ENCODE data around the gene IFT122. TPM values are rescaled to one million over a fixed set of nuclear protein-coding genes. Genes with fewer than 3 reads are reported as not detected.

The IFT122 gene
- total and polyA plus RNA-seq, 2 experiments from 2014 or later, result 10.2 to 38.8 TPM

DNA sequence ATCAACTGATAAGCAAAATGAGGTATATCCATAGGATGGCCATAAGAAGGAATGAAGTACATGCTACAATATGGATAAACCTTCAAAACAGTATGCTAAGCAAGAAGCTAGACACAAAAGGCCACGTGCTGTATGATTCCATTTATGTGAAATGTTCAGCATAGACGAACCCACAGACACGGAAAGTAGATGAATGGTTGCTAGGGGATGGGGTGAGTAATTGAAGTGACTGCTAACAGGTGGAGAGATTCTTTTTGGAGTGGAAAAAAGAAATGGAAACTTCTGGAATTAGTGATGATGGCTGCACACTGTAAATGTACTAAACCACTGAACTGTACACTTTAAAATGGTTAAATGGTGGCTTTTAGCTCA lies 11.0 kb upstream of the IFT122 start (continued):
- TF ChIP-seq, protein P1, sequence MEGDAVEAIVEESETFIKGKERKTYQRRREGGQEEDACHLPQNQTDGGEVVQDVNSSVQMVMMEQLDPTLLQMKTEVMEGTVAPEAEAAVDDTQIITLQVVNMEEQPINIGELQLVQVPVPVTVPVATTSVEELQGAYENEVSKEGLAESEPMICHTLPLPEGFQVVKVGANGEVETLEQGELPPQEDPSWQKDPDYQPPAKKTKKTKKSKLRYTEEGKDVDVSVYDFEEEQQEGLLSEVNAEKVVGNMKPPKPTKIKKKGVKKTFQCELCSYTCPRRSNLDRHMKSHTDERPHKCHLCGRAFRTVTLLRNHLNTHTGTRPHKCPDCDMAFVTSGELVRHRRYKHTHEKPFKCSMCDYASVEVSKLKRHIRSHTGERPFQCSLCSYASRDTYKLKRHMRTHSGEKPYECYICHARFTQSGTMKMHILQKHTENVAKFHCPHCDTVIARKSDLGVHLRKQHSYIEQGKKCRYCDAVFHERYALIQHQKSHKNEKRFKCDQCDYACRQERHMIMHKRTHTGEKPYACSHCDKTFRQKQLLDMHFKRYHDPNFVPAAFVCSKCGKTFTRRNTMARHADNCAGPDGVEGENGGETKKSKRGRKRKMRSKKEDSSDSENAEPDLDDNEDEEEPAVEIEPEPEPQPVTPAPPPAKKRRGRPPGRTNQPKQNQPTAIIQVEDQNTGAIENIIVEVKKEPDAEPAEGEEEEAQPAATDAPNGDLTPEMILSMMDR (conservative IDR thresholded peaks at IDR 0.05; ENCODE audit: low read depth in 2 of 2), result no peak
- TF ChIP-seq NANOG (IDR thresholded peaks at IDR 0.05; ENCODE audit: borderline replicate concordance) (no peak), ZNF331 (CRISPR knock-in tag; IDR thresholded peaks at IDR 0.05; ENCODE audit: low read depth) (no peak), ZNF114 (CRISPR knock-in tag; IDR thresholded peaks at IDR 0.05) (no peak), POLR2AphosphoS5 (IDR thresholded peaks at IDR 0.05; ENCODE audit: low read depth) (no peak), EZH2phosphoT487 (IDR thresholded peaks at IDR 0.05; ENCODE audit: unreplicated experiment) (no peak), STAT1 (IDR thresholded peaks at IDR 0.05; ENCODE audit: unreplicated experiment) (no peak), CREB1 (CRISPR knock-in tag; IDR thresholded peaks at IDR 0.05; ENCODE audit: low read depth) (no peak)
- TF ChIP-seq, protein P2, sequence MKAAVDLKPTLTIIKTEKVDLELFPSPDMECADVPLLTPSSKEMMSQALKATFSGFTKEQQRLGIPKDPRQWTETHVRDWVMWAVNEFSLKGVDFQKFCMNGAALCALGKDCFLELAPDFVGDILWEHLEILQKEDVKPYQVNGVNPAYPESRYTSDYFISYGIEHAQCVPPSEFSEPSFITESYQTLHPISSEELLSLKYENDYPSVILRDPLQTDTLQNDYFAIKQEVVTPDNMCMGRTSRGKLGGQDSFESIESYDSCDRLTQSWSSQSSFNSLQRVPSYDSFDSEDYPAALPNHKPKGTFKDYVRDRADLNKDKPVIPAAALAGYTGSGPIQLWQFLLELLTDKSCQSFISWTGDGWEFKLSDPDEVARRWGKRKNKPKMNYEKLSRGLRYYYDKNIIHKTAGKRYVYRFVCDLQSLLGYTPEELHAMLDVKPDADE (IDR thresholded peaks at IDR 0.05), result no peak

DNA sequence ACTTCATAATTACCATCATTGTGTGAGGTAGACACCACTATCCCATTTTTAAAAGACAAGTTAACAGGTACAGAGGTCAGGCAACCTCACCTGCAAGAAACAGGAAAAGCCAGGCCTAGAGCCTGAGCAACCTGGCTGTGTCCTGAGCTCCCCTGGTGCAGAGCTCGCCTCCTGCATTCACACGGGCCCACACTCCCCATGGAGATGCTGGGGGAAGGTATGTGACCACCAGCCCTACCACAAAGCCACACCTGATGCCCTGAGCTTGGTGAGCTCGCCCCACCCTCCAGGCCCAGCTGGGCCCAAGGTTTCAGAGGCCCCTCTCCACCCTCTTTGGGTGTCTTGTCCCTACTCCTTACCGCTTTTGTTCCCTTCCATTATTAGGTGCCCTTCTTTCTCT lies 10.4 kb upstream of the IFT122 start:
- peaks cover 34% of the 10 kb centered on the region for H3K4me1 ChIP-seq (ENCODE audit: insufficient read depth)
- peaks cover 11% of the 10 kb centered on the region for H3K27me3 ChIP-seq (ENCODE audit: insufficient read depth)
- peaks cover 10% of the 10 kb centered on the region; the same call in 1 of the 2 replicates for H3F3A ChIP-seq (replicated peaks; ENCODE audit: low read depth)
- peaks cover 40% of the 10 kb centered on the region for H3K4me1 Mint-ChIP-seq
- peak overlapping the region; percentile 76 for H3K27ac ChIP-seq (ENCODE audit: low read depth)
- H3K36me3 Mint-ChIP-seq (ENCODE audit: low read depth), result peaks cover 38% of the 10 kb centered on the region
- H3K36me3 ChIP-seq (ENCODE audit: insufficient read depth), result peaks cover 29% of the 10 kb centered on the region
- DNase-seq (ENCODE audit: low spot score) (peak; percentile 63), ATAC-seq (peak; percentile 80)
- H3K27me3 Mint-ChIP-seq (ENCODE audit: insufficient read depth, low read depth, poor library complexity), result peaks cover 18% of the 10 kb centered on the region
- H3K4me2 ChIP-seq, result 0 out of 2 replicates have a peak overlapping the region, but pooled peaks have one; percentile 66
- peak overlapping the region; percentile 92 for H3K27ac Mint-ChIP-seq
- no peaks in the 10 kb centered on the region for H4K20me1 ChIP-seq (replicated peaks; ENCODE audit: insufficient read depth)
- H3K9me3 Mint-ChIP-seq, result no peaks in the 10 kb centered on the region
- no peak overlapping the region for H3K4me3 ChIP-seq
- no peak overlapping the region for H2AFZ ChIP-seq
- peak overlapping the region; percentile 25; the same call in 1 of the 3 replicates for H3K4me3 Mint-ChIP-seq
- H3K9me2 ChIP-seq (ENCODE audit: insufficient read depth), result 0 out of 2 replicates have a peak, but pooled peaks cover 3% of the 10 kb centered on the region
- no peaks in the 10 kb centered on the region for H3K79me2 ChIP-seq (replicated peaks; ENCODE audit: insufficient read depth)
- TF ChIP-seq, protein P2 (IDR thresholded peaks at IDR 0.05), result no peak
- TF ChIP-seq, protein P1 (conservative IDR thresholded peaks at IDR 0.05; ENCODE audit: low read depth in 2 of 2), result no peak
- TF ChIP-seq POLR2AphosphoS5 (IDR thresholded peaks at IDR 0.05; ENCODE audit: low read depth), result no peak
- no peak for TF ChIP-seq CREB1 (CRISPR knock-in tag; IDR thresholded peaks at IDR 0.05; ENCODE audit: low read depth)
- TF ChIP-seq EZH2 (IDR thresholded peaks at IDR 0.05; ENCODE audit: low read depth, unreplicated experiment), result no peak
- TF ChIP-seq, protein P3, sequence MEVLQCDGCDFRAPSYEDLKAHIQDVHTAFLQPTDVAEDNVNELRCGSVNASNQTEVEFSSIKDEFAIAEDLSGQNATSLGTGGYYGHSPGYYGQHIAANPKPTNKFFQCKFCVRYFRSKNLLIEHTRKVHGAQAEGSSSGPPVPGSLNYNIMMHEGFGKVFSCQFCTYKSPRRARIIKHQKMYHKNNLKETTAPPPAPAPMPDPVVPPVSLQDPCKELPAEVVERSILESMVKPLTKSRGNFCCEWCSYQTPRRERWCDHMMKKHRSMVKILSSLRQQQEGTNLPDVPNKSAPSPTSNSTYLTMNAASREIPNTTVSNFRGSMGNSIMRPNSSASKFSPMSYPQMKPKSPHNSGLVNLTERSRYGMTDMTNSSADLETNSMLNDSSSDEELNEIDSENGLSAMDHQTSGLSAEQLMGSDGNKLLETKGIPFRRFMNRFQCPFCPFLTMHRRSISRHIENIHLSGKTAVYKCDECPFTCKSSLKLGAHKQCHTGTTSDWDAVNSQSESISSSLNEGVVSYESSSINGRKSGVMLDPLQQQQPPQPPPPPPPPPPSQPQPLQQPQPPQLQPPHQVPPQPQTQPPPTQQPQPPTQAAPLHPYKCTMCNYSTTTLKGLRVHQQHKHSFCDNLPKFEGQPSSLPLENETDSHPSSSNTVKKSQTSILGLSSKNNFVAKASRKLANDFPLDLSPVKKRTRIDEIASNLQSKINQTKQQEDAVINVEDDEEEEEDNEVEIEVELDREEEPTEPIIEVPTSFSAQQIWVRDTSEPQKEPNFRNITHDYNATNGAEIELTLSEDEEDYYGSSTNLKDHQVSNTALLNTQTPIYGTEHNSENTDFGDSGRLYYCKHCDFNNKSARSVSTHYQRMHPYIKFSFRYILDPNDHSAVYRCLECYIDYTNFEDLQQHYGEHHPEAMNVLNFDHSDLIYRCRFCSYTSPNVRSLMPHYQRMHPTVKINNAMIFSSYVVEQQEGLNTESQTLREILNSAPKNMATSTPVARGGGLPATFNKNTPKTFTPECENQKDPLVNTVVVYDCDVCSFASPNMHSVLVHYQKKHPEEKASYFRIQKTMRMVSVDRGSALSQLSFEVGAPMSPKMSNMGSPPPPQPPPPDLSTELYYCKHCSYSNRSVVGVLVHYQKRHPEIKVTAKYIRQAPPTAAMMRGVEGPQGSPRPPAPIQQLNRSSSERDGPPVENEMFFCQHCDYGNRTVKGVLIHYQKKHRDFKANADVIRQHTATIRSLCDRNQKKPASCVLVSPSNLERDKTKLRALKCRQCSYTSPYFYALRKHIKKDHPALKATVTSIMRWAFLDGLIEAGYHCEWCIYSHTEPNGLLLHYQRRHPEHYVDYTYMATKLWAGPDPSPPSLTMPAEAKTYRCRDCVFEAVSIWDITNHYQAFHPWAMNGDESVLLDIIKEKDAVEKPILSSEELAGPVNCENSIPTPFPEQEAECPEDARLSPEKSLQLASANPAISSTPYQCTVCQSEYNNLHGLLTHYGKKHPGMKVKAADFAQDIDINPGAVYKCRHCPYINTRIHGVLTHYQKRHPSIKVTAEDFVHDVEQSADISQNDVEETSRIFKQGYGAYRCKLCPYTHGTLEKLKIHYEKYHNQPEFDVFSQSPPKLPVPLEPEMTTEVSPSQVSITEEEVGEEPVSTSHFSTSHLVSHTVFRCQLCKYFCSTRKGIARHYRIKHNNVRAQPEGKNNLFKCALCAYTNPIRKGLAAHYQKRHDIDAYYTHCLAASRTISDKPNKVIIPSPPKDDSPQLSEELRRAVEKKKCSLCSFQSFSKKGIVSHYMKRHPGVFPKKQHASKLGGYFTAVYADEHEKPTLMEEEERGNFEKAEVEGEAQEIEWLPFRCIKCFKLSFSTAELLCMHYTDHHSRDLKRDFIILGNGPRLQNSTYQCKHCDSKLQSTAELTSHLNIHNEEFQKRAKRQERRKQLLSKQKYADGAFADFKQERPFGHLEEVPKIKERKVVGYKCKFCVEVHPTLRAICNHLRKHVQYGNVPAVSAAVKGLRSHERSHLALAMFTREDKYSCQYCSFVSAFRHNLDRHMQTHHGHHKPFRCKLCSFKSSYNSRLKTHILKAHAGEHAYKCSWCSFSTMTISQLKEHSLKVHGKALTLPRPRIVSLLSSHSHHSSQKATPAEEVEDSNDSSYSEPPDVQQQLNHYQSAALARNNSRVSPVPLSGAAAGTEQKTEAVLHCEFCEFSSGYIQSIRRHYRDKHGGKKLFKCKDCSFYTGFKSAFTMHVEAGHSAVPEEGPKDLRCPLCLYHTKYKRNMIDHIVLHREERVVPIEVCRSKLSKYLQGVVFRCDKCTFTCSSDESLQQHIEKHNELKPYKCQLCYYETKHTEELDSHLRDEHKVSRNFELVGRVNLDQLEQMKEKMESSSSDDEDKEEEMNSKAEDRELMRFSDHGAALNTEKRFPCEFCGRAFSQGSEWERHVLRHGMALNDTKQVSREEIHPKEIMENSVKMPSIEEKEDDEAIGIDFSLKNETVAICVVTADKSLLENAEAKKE (CRISPR knock-in tag; IDR thresholded peaks at IDR 0.05), result no peak
- no peak for TF ChIP-seq STAT1 (IDR thresholded peaks at IDR 0.05; ENCODE audit: unreplicated experiment)
- TF ChIP-seq JUNB (IDR thresholded peaks at IDR 0.05; ENCODE audit: unreplicated experiment), result no peak
- TF ChIP-seq ZNF114 (CRISPR knock-in tag; IDR thresholded peaks at IDR 0.05), result no peak
- TF ChIP-seq NANOG (IDR thresholded peaks at IDR 0.05; ENCODE audit: borderline replicate concordance), result no peak
